ENCODE results near the gene LPP. TPM values are rescaled to one million over a fixed set of nuclear protein-coding genes. Genes with fewer than 3 reads are reported as not detected.

The LPP gene
- total RNA-seq, 1 experiment from 2014 or later: 148 TPM

GRCh38 chr3:188188911-188189310, 35.0 kb downstream of the LPP start:
- DNase-seq: no peak
- no peaks in the 10 kb centered on the region for H3K9me2 ChIP-seq (ENCODE audit: insufficient read depth)
- H3K9me3 ChIP-seq (ENCODE audit: insufficient read depth, low read depth): no peaks in the 10 kb centered on the region
- peaks cover 48% of the 10 kb centered on the region for H3K4me1 ChIP-seq (replicated peaks; ENCODE audit: insufficient read depth)
- no peak overlapping the region for H2AFZ ChIP-seq
- intact Hi-C loops (cut with micrococcal nuclease; ENCODE audit: unreplicated experiment): no loop called here
- peaks cover 25% of the 10 kb centered on the region; the same call in 1 of the 2 replicates for H3F3A ChIP-seq (ENCODE audit: insufficient read depth, low read depth)
- no peaks in the 10 kb centered on the region; the same call in 1 of the 2 replicates for H4K20me1 ChIP-seq (ENCODE audit: insufficient read depth)
- no peak overlapping the region for H3K4me3 ChIP-seq
- peaks cover 48% of the 10 kb centered on the region for H3K79me2 ChIP-seq (ENCODE audit: low read depth)
- H3K27me3 ChIP-seq (ENCODE audit: insufficient read depth, low read depth): no peaks in the 10 kb centered on the region
- POLR2A ChIA-PET (ENCODE audit: unreplicated experiment): interaction anchor here (0.6 kb wide), 1 partner anchor 309 kb away, joined by 3 read pairs; no protein-coding TSS in a partner anchor
- H3K36me3 ChIP-seq (ENCODE audit: low read depth): peaks cover 24% of the 10 kb centered on the region; the same call in 1 of the 2 replicates
- H3K4me2 ChIP-seq: no peak overlapping the region
- H3K27ac ChIP-seq: no peak overlapping the region
- CTCF ChIA-PET: no interaction called here
- BruUV-seq (replicated peaks): no TSS peak
- TF ChIP-seq EZH2 (IDR thresholded peaks at IDR 0.05; ENCODE audit: low read depth): no peak
- TF ChIP-seq, protein P1, sequence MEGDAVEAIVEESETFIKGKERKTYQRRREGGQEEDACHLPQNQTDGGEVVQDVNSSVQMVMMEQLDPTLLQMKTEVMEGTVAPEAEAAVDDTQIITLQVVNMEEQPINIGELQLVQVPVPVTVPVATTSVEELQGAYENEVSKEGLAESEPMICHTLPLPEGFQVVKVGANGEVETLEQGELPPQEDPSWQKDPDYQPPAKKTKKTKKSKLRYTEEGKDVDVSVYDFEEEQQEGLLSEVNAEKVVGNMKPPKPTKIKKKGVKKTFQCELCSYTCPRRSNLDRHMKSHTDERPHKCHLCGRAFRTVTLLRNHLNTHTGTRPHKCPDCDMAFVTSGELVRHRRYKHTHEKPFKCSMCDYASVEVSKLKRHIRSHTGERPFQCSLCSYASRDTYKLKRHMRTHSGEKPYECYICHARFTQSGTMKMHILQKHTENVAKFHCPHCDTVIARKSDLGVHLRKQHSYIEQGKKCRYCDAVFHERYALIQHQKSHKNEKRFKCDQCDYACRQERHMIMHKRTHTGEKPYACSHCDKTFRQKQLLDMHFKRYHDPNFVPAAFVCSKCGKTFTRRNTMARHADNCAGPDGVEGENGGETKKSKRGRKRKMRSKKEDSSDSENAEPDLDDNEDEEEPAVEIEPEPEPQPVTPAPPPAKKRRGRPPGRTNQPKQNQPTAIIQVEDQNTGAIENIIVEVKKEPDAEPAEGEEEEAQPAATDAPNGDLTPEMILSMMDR (conservative IDR thresholded peaks at IDR 0.05): no peak

DNA sequence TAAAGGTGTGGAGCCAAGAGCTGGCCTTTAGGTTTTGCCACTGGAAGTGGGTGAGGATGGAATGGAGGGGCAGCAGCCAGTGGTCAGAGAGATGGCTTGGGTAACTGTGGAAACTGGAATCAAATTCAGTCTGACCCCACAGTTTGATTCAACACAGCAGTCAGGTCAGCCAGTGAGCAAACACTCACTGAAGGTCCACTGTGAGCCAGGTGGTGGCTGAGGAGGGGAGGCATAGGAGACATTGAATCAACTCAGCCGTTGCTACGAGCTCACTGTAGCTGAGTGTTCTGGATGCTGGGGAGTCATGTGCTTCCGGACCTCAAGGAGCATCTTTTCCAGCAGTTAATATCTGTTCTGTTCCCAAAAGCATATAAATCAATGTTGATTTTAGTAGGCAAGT, 37.5 kb downstream of the LPP start:
- CTCF ChIA-PET: no interaction called here
- Histone ChIP-seq H3K36me3 (ENCODE audit: low read depth) (peaks cover 24% of the 10 kb centered on the region), H3K79me2 (ENCODE audit: low read depth) (peaks cover 64% of the 10 kb centered on the region), H3K4me3 (no peak overlapping the region), H3K4me2 (no peak overlapping the region), H2AFZ (no peak overlapping the region), H3K9me3 (ENCODE audit: insufficient read depth, low read depth) (no peaks in the 10 kb centered on the region), H3K9me2 (ENCODE audit: insufficient read depth) (no peaks in the 10 kb centered on the region), H3K4me1 (replicated peaks; ENCODE audit: insufficient read depth) (peaks cover 29% of the 10 kb centered on the region), H3K27ac (no peak overlapping the region), H3K27me3 (ENCODE audit: insufficient read depth, low read depth) (no peaks in the 10 kb centered on the region), H4K20me1 (ENCODE audit: insufficient read depth) (no peaks in the 10 kb centered on the region), H3F3A (ENCODE audit: insufficient read depth, low read depth) (peaks cover 5% of the 10 kb centered on the region; the same call in 1 of the 2 replicates)
- no TSS peak for BruUV-seq (replicated peaks)
- POLR2A ChIA-PET (ENCODE audit: unreplicated experiment): no interaction called here
- intact Hi-C loops (cut with micrococcal nuclease; ENCODE audit: unreplicated experiment): no loop called here
- DNase-seq: no peak
- TF ChIP-seq EZH2 (IDR thresholded peaks at IDR 0.05; ENCODE audit: low read depth): no peak
- TF ChIP-seq, protein P1 (conservative IDR thresholded peaks at IDR 0.05): no peak

DNA sequence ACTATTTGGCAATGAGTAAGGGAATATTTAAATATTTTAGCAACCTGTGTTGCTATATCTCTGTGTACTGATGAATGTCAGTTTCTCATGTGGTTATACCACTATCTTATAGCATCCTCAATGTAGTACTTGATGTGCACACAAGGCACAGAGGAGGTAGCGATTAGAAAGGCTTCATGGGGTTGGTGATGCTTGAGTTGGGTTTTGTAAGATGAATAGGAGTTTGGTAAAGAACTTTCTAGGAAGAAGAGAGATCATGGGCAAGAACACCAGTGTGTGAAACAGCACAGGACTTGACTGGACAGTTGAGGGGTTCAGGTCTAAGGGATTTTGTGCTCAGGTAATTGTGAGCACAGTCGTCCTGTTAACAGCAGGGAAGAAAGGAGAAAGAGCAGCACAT, 38.1 kb downstream of the LPP start:
- Histone ChIP-seq H3K36me3 (ENCODE audit: low read depth) (peaks cover 24% of the 10 kb centered on the region), H3K27ac (no peak overlapping the region), H3K4me2 (no peak overlapping the region), H3K9me3 (ENCODE audit: insufficient read depth, low read depth) (no peaks in the 10 kb centered on the region), H3K9me2 (ENCODE audit: insufficient read depth) (no peaks in the 10 kb centered on the region), H3K27me3 (ENCODE audit: insufficient read depth, low read depth) (no peaks in the 10 kb centered on the region), H3K4me3 (no peak overlapping the region), H3K4me1 (replicated peaks; ENCODE audit: insufficient read depth) (peaks cover 29% of the 10 kb centered on the region), H2AFZ (no peak overlapping the region), H4K20me1 (ENCODE audit: insufficient read depth) (no peaks in the 10 kb centered on the region), H3F3A (ENCODE audit: insufficient read depth, low read depth) (no peaks in the 10 kb centered on the region; the same call in 1 of the 2 replicates), H3K79me2 (ENCODE audit: low read depth) (peaks cover 63% of the 10 kb centered on the region)
- no peak for DNase-seq
- CTCF ChIA-PET: no interaction called here
- intact Hi-C loops (cut with micrococcal nuclease; ENCODE audit: unreplicated experiment): no loop called here
- no TSS peak for BruUV-seq (replicated peaks)
- TF ChIP-seq, protein P1 (conservative IDR thresholded peaks at IDR 0.05): no peak
- no peak for TF ChIP-seq EZH2 (IDR thresholded peaks at IDR 0.05; ENCODE audit: low read depth)
- POLR2A ChIA-PET (ENCODE audit: unreplicated experiment): interaction anchor here (0.9 kb wide), 1 partner anchor 80 kb away, joined by 5 read pairs; no protein-coding TSS in a partner anchor

All from PC-9 (cell line).